DOHH2 (cell line): ENCODE measurements around the gene ARFGEF3.

Experiments used
- H3F3A ChIP-seq: fragments of 200-600 bp; sonication (generic), shearing (Covaris generic); 2 replicates; pipeline ENCODE4 v1.6.0; 2016; ENCODE audit warnings: antibody characterized with exemption, mild to moderate bottlenecking; ENCODE audit not compliant: control insufficient read depth, insufficient read depth
- H3K27ac ChIP-seq: fragments of 200-600 bp; sonication (generic); 2 replicates; pipeline ENCODE4 v1.5.1; 2014; ENCODE audit warnings: low read depth, mild to moderate bottlenecking, low read length, moderate library complexity
- H3K27me3 ChIP-seq: fragments of 200-600 bp; sonication (generic); 2 replicates; pipeline ENCODE4 v1.6.1; 2014; ENCODE audit warnings: mild to moderate bottlenecking, low read length, mixed read lengths; ENCODE audit not compliant: control insufficient read depth
- H3K36me3 ChIP-seq: fragments of 200-600 bp; sonication (generic); 2 replicates; pipeline ENCODE4 v1.6.1; 2014; ENCODE audit warnings: mild to moderate bottlenecking, low read length, moderate library complexity, mixed read lengths; ENCODE audit not compliant: control insufficient read depth
- H3K4me1 ChIP-seq: fragments of 200-600 bp; sonication (generic); 2 replicates; pipeline ENCODE4 v1.6.1; 2014; ENCODE audit warnings: mild to moderate bottlenecking, low read length, mixed read lengths; ENCODE audit not compliant: control insufficient read depth
- H3K4me2 ChIP-seq: fragments of 200-600 bp; sonication (generic); 2 replicates; pipeline ENCODE4 v1.6.0; 2014; ENCODE audit warnings: mild to moderate bottlenecking, low read length, moderate library complexity
- H3K4me3 ChIP-seq: fragments of 200-600 bp; sonication (generic); 2 replicates; pipeline ENCODE4 v1.5.1; 2014; ENCODE audit warnings: mild to moderate bottlenecking, low read length, mixed read lengths
- H3K79me2 ChIP-seq: fragments of 200-600 bp; sonication (generic); 2 replicates; pipeline ENCODE4 v1.6.1; 2014; ENCODE audit warnings: mild to moderate bottlenecking, low read length, mixed read lengths; ENCODE audit not compliant: control insufficient read depth
- H3K9me2 ChIP-seq: fragments of 200-600 bp; sonication (generic); replicated peaks from 2 replicates; pipeline ENCODE4 v1.6.1; 2014; ENCODE audit warnings: mild to moderate bottlenecking, low read length, mixed read lengths; ENCODE audit not compliant: control insufficient read depth
- H3K9me3 ChIP-seq: fragments of 200-600 bp; sonication (generic); 2 replicates; pipeline ENCODE4 v1.6.1; 2014; ENCODE audit warnings: antibody characterized with exemption, low read length, mixed read lengths; ENCODE audit not compliant: control insufficient read depth, insufficient read depth
- H4K20me1 ChIP-seq: fragments of 200-600 bp; sonication (generic); 2 replicates; pipeline ENCODE4 v1.6.0; 2014; ENCODE audit warnings: low read depth, mild to moderate bottlenecking, antibody characterized with exemption, low read length, moderate library complexity; ENCODE audit not compliant: control insufficient read depth, insufficient read depth
- CTCF ChIP-seq: fragments of 200-600 bp; sonication (generic); IDR thresholded peaks from one replicate; pipeline ENCODE4 v1.5.1; 2014; ENCODE audit warnings: antibody characterized with exemption, mild to moderate bottlenecking, low read depth, low read length; ENCODE audit not compliant: poor library complexity, severe bottlenecking
- EZH2phosphoT487 ChIP-seq: fragments of 200-600 bp; sonication (generic); IDR thresholded peaks from 2 replicates; pipeline ENCODE4 v1.6.1; 2017; ENCODE audit warnings: borderline replicate concordance, mild to moderate bottlenecking, antibody characterized with exemption, low read length, moderate library complexity, mixed read lengths

Gene ARFGEF3

GRCh38 chr6:138296786-138297185 is 135.0 kb downstream of the ARFGEF3 start:
- Histone ChIP-seq H4K20me1 (no peaks in the 10 kb centered on the region), H3K4me1 (no peaks in the 10 kb centered on the region), H3K36me3 (no peaks in the 10 kb centered on the region), H3K27ac (no peak overlapping the region), H3K79me2 (no peaks in the 10 kb centered on the region), H3K27me3 (no peaks in the 10 kb centered on the region), H3K9me3 (no peaks in the 10 kb centered on the region), H3K9me2 (no peaks in the 10 kb centered on the region), H3F3A (no peaks in the 10 kb centered on the region), H3K4me2 (no peak overlapping the region), H3K4me3 (no peak overlapping the region)
- TF ChIP-seq EZH2phosphoT487, result no peak
- no peak for TF ChIP-seq CTCF

- Histone ChIP-seq H3K79me2 (no peaks in the 10 kb centered on the region), H3F3A (no peaks in the 10 kb centered on the region), H3K36me3 (no peaks in the 10 kb centered on the region), H3K27ac (no peak overlapping the region), H4K20me1 (no peaks in the 10 kb centered on the region), H3K4me2 (no peak overlapping the region), H3K9me3 (no peaks in the 10 kb centered on the region), H3K27me3 (no peaks in the 10 kb centered on the region), H3K4me3 (no peak overlapping the region), H3K9me2 (no peaks in the 10 kb centered on the region), H3K4me1 (no peaks in the 10 kb centered on the region)
- TF ChIP-seq CTCF (no peak), EZH2phosphoT487 (no peak)
These were observed 136.1 kb downstream of the ARFGEF3 start for GRCh38 chr6:138297761-138298298.

GRCh38 chr6:138300469-138300868 is 138.7 kb downstream of the ARFGEF3 start:
- Histone ChIP-seq H3K79me2 (no peaks in the 10 kb centered on the region), H4K20me1 (no peaks in the 10 kb centered on the region), H3K4me1 (no peaks in the 10 kb centered on the region), H3K4me2 (no peak overlapping the region), H3K36me3 (no peaks in the 10 kb centered on the region), H3K4me3 (no peak overlapping the region), H3K9me3 (no peaks in the 10 kb centered on the region), H3F3A (no peaks in the 10 kb centered on the region), H3K27ac (no peak overlapping the region), H3K27me3 (no peaks in the 10 kb centered on the region), H3K9me2 (no peaks in the 10 kb centered on the region)
- TF ChIP-seq CTCF, result no peak
- TF ChIP-seq EZH2phosphoT487, result no peak
